ENCODE measurements around the gene ORMDL1. TPM values are rescaled to one million over a fixed set of nuclear protein-coding genes. Genes with fewer than 3 reads are reported as not detected.
"Not testable (repeated sequence)": the region's sequence is repeated elsewhere in the genome, so short reads cannot be mapped to it uniquely, and the experiment has no call there.

ORMDL1 gene
- polyA plus RNA-seq, 2 donors: 32.3 to 78.2 TPM

- no peaks in the 10 kb centered on the region for H3K9me3 ChIP-seq (ENCODE audit: control insufficient read depth in 2 of 2, insufficient read depth in 1 of 2, low read depth in 1 of 2, low read length in 1 of 2)
- H3K27ac ChIP-seq (ENCODE audit: low read depth in 2 of 2, low read length in 1 of 2): peak overlapping the region in 1 of 2 donors; percentile 3
- H3K36me3 ChIP-seq (ENCODE audit: control insufficient read depth in 2 of 2, insufficient read depth in 2 of 2, low read length in 1 of 2): peaks cover 2 to 7% of the 10 kb centered on the region in 2 donors
- no peaks in the 10 kb centered on the region for H3K4me1 ChIP-seq (ENCODE audit: control insufficient read depth in 2 of 2, insufficient read depth in 2 of 2, low read length in 1 of 2)
- H3K4me3 ChIP-seq (ENCODE audit: low read depth in 1 of 2, low read length in 2 of 2): no peak overlapping the region
- 51 to 55% methylated on average over 4 of the region's 4 CpGs for WGBS, 2 donors
- no peaks in the 10 kb centered on the region for H3K27me3 ChIP-seq (ENCODE audit: control insufficient read depth in 1 of 2, insufficient read depth in 2 of 2, low read length in 2 of 2)
Measured at GRCh38 chr2:189782221-189782671, 1.9 kb downstream of the ORMDL1 start.

GRCh38 chr2:189772212-189772611, 11.9 kb downstream of the ORMDL1 start:
- no peak overlapping the region for H3K4me3 ChIP-seq (ENCODE audit: low read depth in 1 of 2, low read length in 2 of 2)
- H3K27ac ChIP-seq (ENCODE audit: low read depth in 2 of 2, low read length in 1 of 2): no peak overlapping the region
- WGBS, 2 donors: 42 to 59% methylated on average over 1 of the region's 1 CpG
- H3K27me3 ChIP-seq (ENCODE audit: control insufficient read depth in 1 of 2, insufficient read depth in 2 of 2, low read length in 2 of 2): no peaks in the 10 kb centered on the region
- no peaks in the 10 kb centered on the region for H3K9me3 ChIP-seq (ENCODE audit: control insufficient read depth in 2 of 2, insufficient read depth in 1 of 2, low read depth in 1 of 2, low read length in 1 of 2)
- H3K4me1 ChIP-seq (ENCODE audit: control insufficient read depth in 2 of 2, insufficient read depth in 2 of 2, low read length in 1 of 2): no peaks in the 10 kb centered on the region
- H3K36me3 ChIP-seq (ENCODE audit: control insufficient read depth in 2 of 2, insufficient read depth in 2 of 2, low read length in 1 of 2): peaks cover 0 to 4% of the 10 kb centered on the region in 2 donors

GRCh38 chr2:189770590-189771322, 13.4 kb downstream of the ORMDL1 start:
- 72 to 75% methylated on average over 6 of the region's 6 CpGs for WGBS, 2 donors
- Histone ChIP-seq H3K27ac (ENCODE audit: low read depth in 2 of 2, low read length in 1 of 2) (no peak overlapping the region), H3K9me3 (ENCODE audit: control insufficient read depth in 2 of 2, insufficient read depth in 1 of 2, low read depth in 1 of 2, low read length in 1 of 2) (no peaks in the 10 kb centered on the region), H3K4me1 (ENCODE audit: control insufficient read depth in 2 of 2, insufficient read depth in 2 of 2, low read length in 1 of 2) (no peaks in the 10 kb centered on the region), H3K4me3 (ENCODE audit: low read depth in 1 of 2, low read length in 2 of 2) (no peak overlapping the region), H3K27me3 (ENCODE audit: control insufficient read depth in 1 of 2, insufficient read depth in 2 of 2, low read length in 2 of 2) (no peaks in the 10 kb centered on the region), H3K36me3 (ENCODE audit: control insufficient read depth in 2 of 2, insufficient read depth in 2 of 2, low read length in 1 of 2) (peaks cover 0 to 4% of the 10 kb centered on the region in 2 donors)

GRCh38 chr2:189763908-189764661, 20.1 kb downstream of the ORMDL1 start:
- WGBS, 2 donors: 80 to 82% methylated on average over 4 of the region's 4 CpGs
- no peaks in the 10 kb centered on the region for H3K4me1 ChIP-seq (ENCODE audit: control insufficient read depth in 2 of 2, insufficient read depth in 2 of 2, low read length in 1 of 2)
- H3K27ac ChIP-seq (ENCODE audit: low read depth in 2 of 2, low read length in 1 of 2): no peak overlapping the region
- no peaks in the 10 kb centered on the region for H3K27me3 ChIP-seq (ENCODE audit: control insufficient read depth in 1 of 2, insufficient read depth in 2 of 2, low read length in 2 of 2)
- no peaks in the 10 kb centered on the region for H3K36me3 ChIP-seq (ENCODE audit: control insufficient read depth in 2 of 2, insufficient read depth in 2 of 2, low read length in 1 of 2)
- no peak overlapping the region for H3K4me3 ChIP-seq (ENCODE audit: low read depth in 1 of 2, low read length in 2 of 2)
- H3K9me3 ChIP-seq (ENCODE audit: control insufficient read depth in 2 of 2, insufficient read depth in 1 of 2, low read depth in 1 of 2, low read length in 1 of 2): no peaks in the 10 kb centered on the region

GRCh38 chr2:189762551-189763298, 21.4 kb downstream of the ORMDL1 start, which contains the start of gene OSGEPL1:
TSS of gene OSGEPL1 (minus strand) at chr2:189762792. CDS start at chr2:189761640, 1,152 bp downstream.
- Histone ChIP-seq H3K9me3 (ENCODE audit: control insufficient read depth in 2 of 2, insufficient read depth in 1 of 2, low read depth in 1 of 2, low read length in 1 of 2) (no peaks in the 10 kb centered on the region), H3K27ac (ENCODE audit: low read depth in 2 of 2, low read length in 1 of 2) (peak within 1 kb of the TSS; percentile 91 to 94), H3K27me3 (ENCODE audit: control insufficient read depth in 1 of 2, insufficient read depth in 2 of 2, low read length in 2 of 2) (no peaks in the 10 kb centered on the region), H3K4me3 (ENCODE audit: low read depth in 1 of 2, low read length in 2 of 2) (peak within 1 kb of the TSS; percentile 78 to 88), H3K36me3 (ENCODE audit: control insufficient read depth in 2 of 2, insufficient read depth in 2 of 2, low read length in 1 of 2) (no peaks in the 10 kb centered on the region), H3K4me1 (ENCODE audit: control insufficient read depth in 2 of 2, insufficient read depth in 2 of 2, low read length in 1 of 2) (no peaks in the 10 kb centered on the region)
- WGBS, 2 donors: 0% methylated on average over 33 of the region's 33 CpGs

- no peaks in the 10 kb centered on the region for H3K4me1 ChIP-seq (ENCODE audit: control insufficient read depth in 2 of 2, insufficient read depth in 2 of 2, low read length in 1 of 2)
- no peaks in the 10 kb centered on the region for H3K36me3 ChIP-seq (ENCODE audit: control insufficient read depth in 2 of 2, insufficient read depth in 2 of 2, low read length in 1 of 2)
- H3K27me3 ChIP-seq (ENCODE audit: control insufficient read depth in 1 of 2, insufficient read depth in 2 of 2, low read length in 2 of 2): no peaks in the 10 kb centered on the region
- peak overlapping the region; percentile 91 to 94 for H3K27ac ChIP-seq (ENCODE audit: low read depth in 2 of 2, low read length in 1 of 2)
- 1% methylated on average over 7 of the region's 7 CpGs for WGBS, 2 donors
- no peaks in the 10 kb centered on the region for H3K9me3 ChIP-seq (ENCODE audit: control insufficient read depth in 2 of 2, insufficient read depth in 1 of 2, low read depth in 1 of 2, low read length in 1 of 2)
- H3K4me3 ChIP-seq (ENCODE audit: low read depth in 1 of 2, low read length in 2 of 2): peak overlapping the region; percentile 78 to 88
Measured at GRCh38 chr2:189762229-189762550, 21.9 kb downstream of the ORMDL1 start.

- H3K36me3 ChIP-seq (ENCODE audit: control insufficient read depth in 2 of 2, insufficient read depth in 2 of 2, low read length in 1 of 2); H3K9me3 ChIP-seq (ENCODE audit: control insufficient read depth in 2 of 2, insufficient read depth in 1 of 2, low read depth in 1 of 2, low read length in 1 of 2); H3K4me1 ChIP-seq (ENCODE audit: control insufficient read depth in 2 of 2, insufficient read depth in 2 of 2, low read length in 1 of 2); H3K27me3 ChIP-seq (ENCODE audit: control insufficient read depth in 1 of 2, insufficient read depth in 2 of 2, low read length in 2 of 2); H3K27ac ChIP-seq (ENCODE audit: low read depth in 2 of 2, low read length in 1 of 2); H3K4me3 ChIP-seq (ENCODE audit: low read depth in 1 of 2, low read length in 2 of 2): not testable (repeated sequence)
- 97 to 98% methylated on average over 17 of the region's 19 CpGs for WGBS, 2 donors
Measured at GRCh38 chr2:189760154-189760553, 24.0 kb downstream of the ORMDL1 start.

GRCh38 chr2:189756311-189756952, 27.7 kb downstream of the ORMDL1 start:
- Histone ChIP-seq H3K9me3 (ENCODE audit: control insufficient read depth in 2 of 2, insufficient read depth in 1 of 2, low read depth in 1 of 2, low read length in 1 of 2) (no peaks in the 10 kb centered on the region), H3K4me3 (ENCODE audit: low read depth in 1 of 2, low read length in 2 of 2) (no peak overlapping the region), H3K27me3 (ENCODE audit: control insufficient read depth in 1 of 2, insufficient read depth in 2 of 2, low read length in 2 of 2) (no peaks in the 10 kb centered on the region), H3K27ac (ENCODE audit: low read depth in 2 of 2, low read length in 1 of 2) (no peak overlapping the region), H3K4me1 (ENCODE audit: control insufficient read depth in 2 of 2, insufficient read depth in 2 of 2, low read length in 1 of 2) (no peaks in the 10 kb centered on the region), H3K36me3 (ENCODE audit: control insufficient read depth in 2 of 2, insufficient read depth in 2 of 2, low read length in 1 of 2) (no peaks in the 10 kb centered on the region)
- WGBS, 2 donors: 80 to 88% methylated on average over 2 of the region's 2 CpGs

GRCh38 chr2:189751080-189751658, 33.0 kb downstream of the ORMDL1 start:
- Histone ChIP-seq H3K27ac (ENCODE audit: low read depth in 2 of 2, low read length in 1 of 2) (no peak overlapping the region), H3K27me3 (ENCODE audit: control insufficient read depth in 1 of 2, insufficient read depth in 2 of 2, low read length in 2 of 2) (no peaks in the 10 kb centered on the region), H3K4me1 (ENCODE audit: control insufficient read depth in 2 of 2, insufficient read depth in 2 of 2, low read length in 1 of 2) (no peaks in the 10 kb centered on the region), H3K36me3 (ENCODE audit: control insufficient read depth in 2 of 2, insufficient read depth in 2 of 2, low read length in 1 of 2) (peaks cover 0 to 6% of the 10 kb centered on the region in 2 donors), H3K4me3 (ENCODE audit: low read depth in 1 of 2, low read length in 2 of 2) (no peak overlapping the region), H3K9me3 (ENCODE audit: control insufficient read depth in 2 of 2, insufficient read depth in 1 of 2, low read depth in 1 of 2, low read length in 1 of 2) (no peaks in the 10 kb centered on the region)
- WGBS, 2 donors: 86 to 88% methylated on average over 10 of the region's 10 CpGs
